ENCODE results near the gene PACRGL. TPM values are rescaled to one million over a fixed set of nuclear protein-coding genes. Genes with fewer than 3 reads are reported as not detected.

PACRGL gene
- total and polyA plus RNA-seq, 9 of the 15 experiments (the other 6 are each of a cell fraction or from before 2014, with no cell fraction given), result 6.6 to 55.0 (median 27.5) TPM

- H3K4me1 ChIP-seq (replicated peaks in 1 of 2; ENCODE audit: control insufficient read depth in 2 of 2, insufficient read depth in 2 of 2, low read length in 2 of 2), result no peaks in the 10 kb centered on the region
- no peaks in the 10 kb centered on the region for H3K9me1 ChIP-seq (ENCODE audit: control insufficient read depth, insufficient read depth, low read length)
- H4K20me1 ChIP-seq (replicated peaks; ENCODE audit: control insufficient read depth, insufficient read depth, low read length), result no peaks in the 10 kb centered on the region
- ChIA-PET POLR2A (no interaction called here), CTCF (ENCODE audit: low intra/inter-chr PET ratio) (no interaction called here)
- H3K36me3 ChIP-seq (ENCODE audit: control insufficient read depth, insufficient read depth, low read length), result no peaks in the 10 kb centered on the region
- no peak overlapping the region for H3K9ac ChIP-seq (ENCODE audit: insufficient read depth in 1 of 2, low read depth in 2 of 2, low read length in 2 of 2)
- no peak overlapping the region for H3K4me2 ChIP-seq (ENCODE audit: insufficient read depth, low read length)
- H3K27ac ChIP-seq (ENCODE audit: extremely low read depth, low read depth, low read length), result no peak overlapping the region
- no peak for FAIRE-seq
- in situ Hi-C loops (cut with MboI), result no loop called here
- intact Hi-C loops (cut with micrococcal nuclease), result no loop called here
- H3K9me3 ChIP-seq (replicated peaks; ENCODE audit: control insufficient read depth, insufficient read depth, low read depth, low read length), result no peaks in the 10 kb centered on the region
- ATAC-seq, result no peak
- no peaks in the 10 kb centered on the region for H3K79me2 ChIP-seq (ENCODE audit: control insufficient read depth, insufficient read depth, low read length)
- H2AFZ ChIP-seq (ENCODE audit: low read depth, low read length), result no peak overlapping the region
- BruUV-seq (replicated peaks), result no TSS peak
- DNase-seq (ENCODE audit: extremely low read depth in 1 of 4, low spot score in 3 of 4), result no peak
- WGBS (ENCODE audit: insufficient coverage, low coverage, missing lambda C conversion rate), result 0% methylated on average over 1 of the region's 1 CpG
- H3K27me3 ChIP-seq (ENCODE audit: control insufficient read depth in 2 of 2, insufficient read depth in 2 of 2, low read length in 2 of 2), result no peaks in the 10 kb centered on the region
- H3K4me3 ChIP-seq, result no peak overlapping the region
- TF ChIP-seq ATF1 (CRISPR knock-in tag; IDR thresholded peaks at IDR 0.05) (no peak), ATF1 (tag; IDR thresholded peaks at IDR 0.05) (no peak), FOXK2 (conservative IDR thresholded peaks at IDR 0.05 in 1 of 2, IDR thresholded peaks at IDR 0.05 in 1 of 2; ENCODE audit: low read depth in 2 of 2) (no peak), RBM14 (IDR thresholded peaks at IDR 0.05; ENCODE audit: borderline replicate concordance, insufficient read depth, low read depth, low read length) (no peak), ZSCAN32 (CRISPR knock-in tag; IDR thresholded peaks at IDR 0.05) (no peak), NONO (IDR thresholded peaks at IDR 0.05; ENCODE audit: low read depth in 2 of 2, low read length in 1 of 2) (no peak), MECOM (CRISPR knock-in tag; IDR thresholded peaks at IDR 0.05) (no peak), POLR2G (IDR thresholded peaks at IDR 0.05; ENCODE audit: low read depth, low read length) (no peak), CHD7 (IDR thresholded peaks at IDR 0.05; ENCODE audit: low read depth, low read length) (no peak), THAP7 (CRISPR knock-in tag; IDR thresholded peaks at IDR 0.05) (no peak), ZNF165 (CRISPR knock-in tag; IDR thresholded peaks at IDR 0.05; ENCODE audit: borderline replicate concordance) (no peak), ETV1 (tag; conservative IDR thresholded peaks at IDR 0.05; ENCODE audit: low read depth) (no peak), IRF2 (CRISPR knock-in tag; IDR thresholded peaks at IDR 0.05) (no peak)
These were observed 61.6 kb downstream of the PACRGL start for GRCh38 chr4:20761826-20762225.
